Vagina (tissue), 2 donors: Measurements from ENCODE around the gene SKP2.

Source experiments
- CTCF ChIP-seq, 3 experiments: fragments of 450-650 bp in 2 of 3; fragments of 200-600 bp in 1 of 3; sonication (generic) in 1 of 3; IDR thresholded peaks; one replicate each; pipeline ENCODE4 v1.5.1; 2017 to 2019; ENCODE audit warnings: antibody characterized with exemption in 3 of 3, mild to moderate bottlenecking in 2 of 3, moderate library complexity in 2 of 3
- POLR2A ChIP-seq, 2 donors: fragments of 450-650 bp; IDR thresholded peaks; one replicate each; pipeline ENCODE4 v1.6.1; 2017; ENCODE audit warnings: antibody characterized with exemption in 2 of 2, mild to moderate bottlenecking in 2 of 2, moderate library complexity in 2 of 2

DNA sequence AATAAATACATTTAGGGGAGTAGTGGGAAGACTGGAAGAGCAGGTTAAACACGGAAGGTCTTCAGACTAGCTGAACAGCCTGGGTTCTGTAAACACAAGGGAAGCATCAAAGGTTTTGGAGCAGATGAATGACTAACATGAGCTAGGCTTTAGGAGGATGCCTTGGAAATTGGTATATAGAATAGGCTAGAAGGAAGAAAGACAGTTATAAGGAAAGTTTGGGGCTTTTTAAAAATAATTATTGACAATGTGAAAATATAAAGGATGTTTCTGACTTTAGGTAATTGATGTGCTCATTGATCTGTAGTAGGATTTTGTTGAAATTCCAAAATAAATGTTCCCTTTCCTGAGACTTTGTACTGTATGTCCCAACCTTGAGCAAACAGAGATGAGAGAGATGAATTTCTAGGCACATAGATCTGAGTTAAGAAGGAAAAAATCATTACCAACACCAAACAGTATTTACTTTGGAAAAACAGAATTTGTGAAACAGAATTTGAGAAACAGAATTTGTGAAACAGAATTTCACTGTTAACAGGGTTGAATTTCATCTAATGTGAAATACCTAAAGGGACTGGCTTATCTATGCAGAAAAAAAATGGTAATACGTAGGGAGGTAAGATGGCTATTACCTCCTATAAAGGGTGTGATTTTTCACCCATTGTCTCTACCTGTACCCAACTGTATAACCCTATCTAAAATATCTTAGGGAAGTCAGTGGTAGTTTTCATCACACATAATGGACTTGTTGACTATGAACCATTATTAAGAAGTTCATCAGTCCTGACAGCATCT, 28.8 kb downstream of the SKP2 start:
- no peak for TF ChIP-seq CTCF (IDR thresholded peaks at IDR 0.05)
- TF ChIP-seq POLR2A (IDR thresholded peaks at IDR 0.05), result no peak
